ENCODE measurements around the gene NUPR1. TPM values are rescaled to one million over a fixed set of nuclear protein-coding genes. Genes with fewer than 3 reads are reported as not detected.
"Not testable (repeated sequence)": the region's sequence is repeated elsewhere in the genome, so short reads cannot be mapped to it uniquely, and the experiment has no call there.

NUPR1 gene
- total and polyA plus RNA-seq, 2 experiments from 2014 or later, result 22.3 to 321 TPM

GRCh38 chr16:28504707-28505404 lies 33.9 kb downstream of the NUPR1 start:
- WGBS, 2 experiments (ENCODE audit: low coverage in 1 of 2, low lambda C conversion rate in 2 of 2, missing lambda C conversion rate in 2 of 2), result 45 to 52% methylated on average over 8 of the region's 8 CpGs
- in situ Hi-C loops (cut with MboI), result no loop called here
- H3K27ac ChIP-seq, result no peak overlapping the region
- no peak overlapping the region for H3K4me3 ChIP-seq
- H3K27me3 ChIP-seq (replicated peaks; ENCODE audit: insufficient read depth), result peaks cover 15% of the 10 kb centered on the region
- H3K9ac ChIP-seq, result no peak overlapping the region
- no peaks in the 10 kb centered on the region for H3F3A ChIP-seq (ENCODE audit: insufficient read depth)
- TF ChIP-seq EZH2 (IDR thresholded peaks at IDR 0.05; ENCODE audit: insufficient read depth, poor library complexity, severe bottlenecking) (no peak), EZH2phosphoT487 (IDR thresholded peaks at IDR 0.05; ENCODE audit: insufficient read depth, low read depth) (no peak)
- no peaks in the 10 kb centered on the region for H3K79me2 ChIP-seq (ENCODE audit: insufficient read depth)
- H3K9me3 ChIP-seq (ENCODE audit: low read depth), result no peaks in the 10 kb centered on the region
- no peaks in the 10 kb centered on the region for H3K36me3 ChIP-seq (ENCODE audit: low read depth)
- H4K20me1 ChIP-seq (ENCODE audit: insufficient read depth), result no peaks in the 10 kb centered on the region
- no peak overlapping the region for H2AFZ ChIP-seq
- no peak overlapping the region for H3K4me2 ChIP-seq (ENCODE audit: unreplicated experiment)
- no peaks in the 10 kb centered on the region for H3K9me2 ChIP-seq (ENCODE audit: insufficient read depth)
- DNase-seq, result no peak
- no peaks in the 10 kb centered on the region for H3K4me1 ChIP-seq (ENCODE audit: insufficient read depth)

- Histone ChIP-seq H2AFZ (no peak overlapping the region), H3K9me3 (ENCODE audit: low read depth) (no peaks in the 10 kb centered on the region), H3K79me2 (ENCODE audit: insufficient read depth) (no peaks in the 10 kb centered on the region), H3K27ac (no peak overlapping the region), H3K9me2 (ENCODE audit: insufficient read depth) (no peaks in the 10 kb centered on the region), H3F3A (ENCODE audit: insufficient read depth) (no peaks in the 10 kb centered on the region), H3K36me3 (ENCODE audit: low read depth) (no peaks in the 10 kb centered on the region), H4K20me1 (ENCODE audit: insufficient read depth) (no peaks in the 10 kb centered on the region), H3K4me3 (no peak overlapping the region), H3K4me2 (ENCODE audit: unreplicated experiment) (no peak overlapping the region), H3K4me1 (ENCODE audit: insufficient read depth) (no peaks in the 10 kb centered on the region), H3K9ac (no peak overlapping the region), H3K27me3 (replicated peaks; ENCODE audit: insufficient read depth) (peaks cover 15% of the 10 kb centered on the region)
- TF ChIP-seq EZH2phosphoT487 (IDR thresholded peaks at IDR 0.05; ENCODE audit: insufficient read depth, low read depth), result no peak
- no peak for TF ChIP-seq EZH2 (IDR thresholded peaks at IDR 0.05; ENCODE audit: insufficient read depth, poor library complexity, severe bottlenecking)
- 69 to 70% methylated on average over 15 of the region's 15 CpGs for WGBS, 2 experiments (ENCODE audit: low coverage in 1 of 2, low lambda C conversion rate in 2 of 2, missing lambda C conversion rate in 2 of 2)
- no peak for DNase-seq
- in situ Hi-C loops (cut with MboI), result no loop called here
These were observed 35.1 kb downstream of the NUPR1 start for GRCh38 chr16:28503470-28504259.

GRCh38 chr16:28502290-28502689 lies 36.5 kb downstream of the NUPR1 start:
- H2AFZ ChIP-seq, result no peak overlapping the region
- H3K79me2 ChIP-seq (ENCODE audit: insufficient read depth), result no peaks in the 10 kb centered on the region
- H3K36me3 ChIP-seq (ENCODE audit: low read depth), result no peaks in the 10 kb centered on the region
- in situ Hi-C loops (cut with MboI), result no loop called here
- TF ChIP-seq EZH2phosphoT487 (IDR thresholded peaks at IDR 0.05; ENCODE audit: insufficient read depth, low read depth), result no peak
- TF ChIP-seq EZH2 (IDR thresholded peaks at IDR 0.05; ENCODE audit: insufficient read depth, poor library complexity, severe bottlenecking), result no peak
- no peaks in the 10 kb centered on the region for H3K9me3 ChIP-seq (ENCODE audit: low read depth)
- no peak overlapping the region for H3K27ac ChIP-seq
- H3K4me2 ChIP-seq (ENCODE audit: unreplicated experiment), result no peak overlapping the region
- H4K20me1 ChIP-seq (ENCODE audit: insufficient read depth), result no peaks in the 10 kb centered on the region
- H3K9me2 ChIP-seq (ENCODE audit: insufficient read depth), result no peaks in the 10 kb centered on the region
- H3F3A ChIP-seq (ENCODE audit: insufficient read depth), result no peaks in the 10 kb centered on the region
- DNase-seq, result no peak
- no peak overlapping the region for H3K9ac ChIP-seq
- H3K4me1 ChIP-seq (ENCODE audit: insufficient read depth), result no peaks in the 10 kb centered on the region
- WGBS, 2 experiments (ENCODE audit: low coverage in 1 of 2, low lambda C conversion rate in 2 of 2, missing lambda C conversion rate in 2 of 2), result 74 to 76% methylated on average over 2 of the region's 2 CpGs
- peaks cover 15% of the 10 kb centered on the region for H3K27me3 ChIP-seq (replicated peaks; ENCODE audit: insufficient read depth)
- H3K4me3 ChIP-seq, result no peak overlapping the region

- Histone ChIP-seq H3K9me3 (ENCODE audit: low read depth) (no peaks in the 10 kb centered on the region), H3K27me3 (replicated peaks; ENCODE audit: insufficient read depth) (peaks cover 15% of the 10 kb centered on the region), H3K9ac (no peak overlapping the region), H3K4me2 (ENCODE audit: unreplicated experiment) (no peak overlapping the region), H3K27ac (no peak overlapping the region), H3K79me2 (ENCODE audit: insufficient read depth) (no peaks in the 10 kb centered on the region), H2AFZ (no peak overlapping the region), H3K4me3 (no peak overlapping the region), H4K20me1 (ENCODE audit: insufficient read depth) (no peaks in the 10 kb centered on the region), H3K9me2 (ENCODE audit: insufficient read depth) (no peaks in the 10 kb centered on the region), H3F3A (ENCODE audit: insufficient read depth) (no peaks in the 10 kb centered on the region), H3K4me1 (ENCODE audit: insufficient read depth) (no peaks in the 10 kb centered on the region), H3K36me3 (ENCODE audit: low read depth) (no peaks in the 10 kb centered on the region)
- 82 to 91% methylated on average over 14 to 19 of the region's 19 CpGs for WGBS, 2 experiments (ENCODE audit: low coverage in 1 of 2, low lambda C conversion rate in 2 of 2, missing lambda C conversion rate in 2 of 2)
- no peak for TF ChIP-seq EZH2phosphoT487 (IDR thresholded peaks at IDR 0.05; ENCODE audit: insufficient read depth, low read depth)
- TF ChIP-seq EZH2 (IDR thresholded peaks at IDR 0.05; ENCODE audit: insufficient read depth, poor library complexity, severe bottlenecking), result no peak
- in situ Hi-C loops (cut with MboI), result no loop called here
- DNase-seq, result no peak
These were observed 37.2 kb downstream of the NUPR1 start for GRCh38 chr16:28501258-28502232.

- H3K4me3 ChIP-seq; H3K36me3 ChIP-seq (ENCODE audit: low read depth); H3K9me3 ChIP-seq (ENCODE audit: low read depth); H3K27ac ChIP-seq; H3F3A ChIP-seq (ENCODE audit: insufficient read depth); H3K79me2 ChIP-seq (ENCODE audit: insufficient read depth); H3K9me2 ChIP-seq (ENCODE audit: insufficient read depth); in situ Hi-C loops (cut with MboI); DNase-seq; H3K4me2 ChIP-seq (ENCODE audit: unreplicated experiment); H2AFZ ChIP-seq; H4K20me1 ChIP-seq (ENCODE audit: insufficient read depth); H3K9ac ChIP-seq; H3K4me1 ChIP-seq (ENCODE audit: insufficient read depth): not testable (repeated sequence)
- peaks cover 13% of the 10 kb centered on the region for H3K27me3 ChIP-seq (replicated peaks; ENCODE audit: insufficient read depth)
- 60 to 70% methylated on average over 16 to 18 of the region's 18 CpGs for WGBS, 2 experiments (ENCODE audit: low coverage in 1 of 2, low lambda C conversion rate in 2 of 2, missing lambda C conversion rate in 2 of 2)
These were observed 38.1 kb downstream of the NUPR1 start for GRCh38 chr16:28500476-28501180.
